GM18519 (cell line): ENCODE data around the gene COL8A2.

Source experiments
- ATAC-seq: cut with Tn5 transposase; IDR thresholded peaks from one replicate; pipeline ENCODE4 v1.9.1; 2021; ENCODE audit warnings: mild to moderate bottlenecking, moderate library complexity; ENCODE audit not compliant: unreplicated experiment, low FRiP score

The COL8A2 gene

DNA sequence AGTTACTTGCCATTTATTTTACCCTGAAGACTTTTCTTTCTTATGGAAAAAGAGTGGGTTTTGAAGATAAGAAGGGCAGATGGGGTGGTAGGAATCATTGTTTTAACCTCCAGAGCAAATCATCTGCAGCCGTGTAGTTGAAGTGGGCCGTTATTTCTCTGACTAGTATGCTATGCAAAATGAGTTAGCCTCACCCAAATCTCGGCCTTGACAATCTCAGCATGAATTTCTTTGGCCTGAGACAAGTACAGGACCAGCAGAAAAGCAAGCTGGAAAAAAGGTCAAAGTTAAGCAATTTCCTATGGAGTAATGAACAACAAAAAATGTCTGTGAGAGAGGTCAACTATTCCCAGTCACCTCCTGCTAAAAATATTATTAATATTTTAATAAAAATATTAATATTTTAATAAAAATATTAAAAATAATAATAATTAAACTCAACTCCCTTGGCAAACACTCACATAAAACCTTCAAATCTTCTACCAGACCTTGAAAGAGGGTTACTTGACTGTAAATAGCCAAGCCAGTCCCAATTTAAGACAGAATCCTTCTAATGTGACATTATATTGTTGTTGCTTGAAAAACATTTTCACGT is 47.9 kb downstream of the COL8A2 start:
- no peak for ATAC-seq

DNA sequence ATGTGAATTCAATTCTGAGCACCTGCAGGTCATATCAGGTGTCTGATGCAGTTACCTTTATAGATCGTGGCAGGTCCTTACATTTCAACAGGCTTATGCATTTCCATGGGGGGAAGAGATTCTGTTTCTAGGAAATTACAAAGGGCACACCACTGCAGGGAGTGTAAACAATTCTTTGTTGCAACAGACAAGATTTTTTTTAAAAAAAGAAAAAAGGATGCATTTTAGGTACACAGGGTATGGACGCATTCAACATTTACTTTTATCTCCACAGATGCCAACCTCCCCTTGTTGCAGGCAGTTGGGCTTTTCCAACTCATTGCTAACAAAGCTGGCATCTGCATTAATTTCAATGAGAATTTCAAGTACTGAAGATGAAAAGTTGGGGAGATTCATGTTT is 54.7 kb downstream of the COL8A2 start:
- ATAC-seq = no peak

DNA sequence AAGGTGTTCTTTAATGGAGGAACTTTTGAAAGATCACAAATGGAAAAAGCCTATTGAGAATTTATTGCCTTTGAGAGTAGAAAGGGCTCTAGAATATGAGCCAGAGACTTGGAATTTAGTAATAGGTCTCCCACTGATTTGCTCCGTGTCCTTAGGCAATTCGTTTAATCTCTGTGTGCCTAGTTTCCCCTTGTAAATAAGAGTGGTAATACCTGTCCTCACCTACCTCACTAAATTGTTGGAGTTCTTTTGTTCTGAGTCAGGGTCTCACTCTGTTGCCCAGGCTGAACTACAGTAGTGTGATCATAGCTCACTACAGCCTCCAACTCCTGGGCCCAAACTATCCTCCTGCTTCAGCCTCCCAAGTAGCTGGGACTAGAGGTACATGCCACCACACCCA is 56.2 kb downstream of the COL8A2 start:
- no peak for ATAC-seq

DNA sequence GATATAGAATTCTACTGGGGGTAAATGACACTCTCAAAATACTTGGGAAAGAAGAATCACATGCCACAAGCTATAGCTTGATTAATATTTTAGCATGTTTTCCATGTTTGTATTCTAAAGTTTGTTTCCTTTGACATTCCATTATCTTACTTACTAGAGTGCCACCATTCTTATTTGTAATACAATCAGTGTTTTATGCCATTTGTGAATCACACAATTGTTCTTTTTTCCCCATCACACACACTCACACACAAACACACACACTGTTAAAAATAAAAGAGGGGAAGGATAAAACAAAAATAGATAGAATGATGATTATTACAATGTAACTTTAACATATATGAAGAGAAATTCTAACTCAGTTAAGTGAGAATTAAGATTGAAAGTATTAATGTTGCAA is 57.2 kb downstream of the COL8A2 start:
- no peak for ATAC-seq

DNA sequence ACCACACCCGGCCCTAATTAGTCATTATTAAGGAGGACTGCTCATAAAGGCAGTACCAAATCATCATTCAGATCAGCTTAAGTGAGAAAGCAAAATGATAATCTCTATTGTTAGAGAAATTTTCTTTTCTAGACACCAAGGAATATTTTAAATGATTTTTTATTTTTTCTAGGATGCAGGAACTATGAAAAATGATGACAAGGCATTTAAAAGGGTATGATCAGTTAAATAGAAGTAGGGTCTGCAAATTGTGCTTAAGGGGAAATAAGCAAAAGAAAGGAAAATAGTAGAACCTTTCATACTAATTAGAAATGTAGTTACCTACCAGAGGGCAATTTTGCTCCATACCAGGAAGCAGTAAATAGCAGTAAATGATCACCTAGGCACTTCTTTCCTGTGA is 62.7 kb downstream of the COL8A2 start:
- ATAC-seq = no peak

DNA sequence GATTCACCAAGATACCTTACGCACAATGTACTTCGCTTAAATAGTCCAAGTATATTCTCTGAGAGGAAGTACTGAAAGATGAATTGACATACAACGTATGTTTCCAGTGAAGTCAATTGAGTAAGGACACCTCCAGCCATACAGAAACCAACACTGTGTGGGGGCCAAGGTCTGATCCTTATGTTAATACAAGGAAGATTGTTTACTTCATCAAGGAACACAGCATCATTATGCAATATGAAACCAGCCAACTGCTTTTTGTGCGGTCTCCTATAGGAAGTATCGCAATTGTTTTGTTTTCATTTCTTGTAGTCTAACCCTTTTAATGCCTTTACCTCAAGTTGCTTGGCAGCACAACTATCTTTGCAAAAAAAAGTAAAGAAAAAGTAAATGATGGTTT is 69.3 kb downstream of the COL8A2 start:
- no peak for ATAC-seq

DNA sequence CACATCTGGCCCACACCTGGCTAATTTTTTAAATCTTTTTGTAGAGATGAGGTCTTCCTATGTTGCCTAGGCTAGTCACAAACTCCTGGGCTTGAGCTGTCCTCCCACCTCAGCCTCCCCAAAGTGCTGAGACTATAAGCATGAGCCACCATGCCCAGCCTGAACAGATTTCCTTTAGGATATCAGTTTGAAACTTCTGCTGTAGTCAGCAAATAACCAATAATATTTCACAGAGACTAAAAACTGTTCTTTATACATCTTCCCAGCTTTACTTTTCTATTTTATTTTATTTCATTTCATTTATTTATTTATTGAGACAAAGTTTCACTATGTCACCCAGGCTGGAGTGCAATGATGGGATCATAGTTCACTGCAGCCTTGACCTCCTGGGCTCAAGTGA is 71.0 kb downstream of the COL8A2 start:
- no peak for ATAC-seq

DNA sequence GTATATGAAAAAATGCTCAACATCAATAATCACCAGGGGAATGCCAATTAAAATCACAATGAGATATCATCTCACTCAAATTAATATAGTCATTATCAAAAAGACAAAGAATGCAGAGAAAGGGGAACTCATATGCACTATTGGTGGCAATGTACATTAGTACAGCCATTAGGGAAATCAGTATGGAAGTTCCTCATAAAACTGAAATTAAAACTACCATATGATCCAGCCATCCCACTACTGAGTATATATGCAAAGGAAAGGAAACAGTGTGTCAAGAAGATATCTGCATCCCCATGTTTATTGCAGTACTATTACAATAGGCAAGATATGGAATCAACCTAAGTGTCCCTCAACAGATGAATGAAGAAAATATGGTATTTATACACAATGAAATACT is 73.2 kb downstream of the COL8A2 start:
- no peak for ATAC-seq
